GM12873 (cell line): ENCODE measurements around the gene CNN2.
A peak's percentile ranks its signal among the peaks of the same experiment; 100 is the strongest.

ENCODE experiments used
- CTCF ChIP-seq: IDR thresholded peaks from 2 replicates; pipeline ENCODE4 v1.5.1; 2012; ENCODE audit warnings: low read depth, mild to moderate bottlenecking, moderate library complexity, low read length, control low read depth; ENCODE audit not compliant: insufficient read depth; ENCODE audit errors: missing control alignments

The CNN2 gene

GRCh38 chr19:996051-996838 is 30.2 kb upstream of the CNN2 start:
- TF ChIP-seq CTCF, result no peak

- no peak for TF ChIP-seq CTCF
Observed at GRCh38 chr19:998064-998463, 28.3 kb upstream of the CNN2 start.

- no peak for TF ChIP-seq CTCF
Observed at GRCh38 chr19:999379-999719, 27.1 kb upstream of the CNN2 start.

- peak; percentile 63 for TF ChIP-seq CTCF
Observed at GRCh38 chr19:1000095-1000494, 26.3 kb upstream of the CNN2 start, which contains the start of gene GRIN3B. TSS of gene GRIN3B (plus strand) at chr19:1000419. CDS start at chr19:1000438, 19 bp downstream.

- TF ChIP-seq CTCF, result no peak
Observed at GRCh38 chr19:1000591-1001537, 25.5 kb upstream of the CNN2 start.

- TF ChIP-seq CTCF, result peak; percentile 89
Observed at GRCh38 chr19:1001538-1002166, 24.8 kb upstream of the CNN2 start.

- TF ChIP-seq CTCF, result no peak
Observed at GRCh38 chr19:1002600-1002999, 23.8 kb upstream of the CNN2 start.
